WTC11 (cell line): ENCODE data around the gene OASL. TPM values are rescaled to one million over a fixed set of nuclear protein-coding genes. Genes with fewer than 3 reads are reported as not detected.

ENCODE experiments used
- ATAC-seq: fragments of 200-7000 bp; cut with Tn5 transposase; 2 replicates; pipeline ENCODE4 v1.10.0; 2021; ENCODE audit warnings: mild to moderate bottlenecking, moderate library complexity
- CTCF ChIA-PET: fragments of 300-600 bp; sonication (Branson Sonifier 250); formaldehyde crosslinking; loops from one replicate; lab custom pipeline; 2021; ENCODE audit warnings: antibody characterized with exemption; lab: Charles Lee
- POLR2A ChIA-PET: fragments of 350-600 bp; sonication (Branson Sonifier 250); formaldehyde crosslinking; loops from one replicate; lab custom pipeline; 2021; ENCODE audit warnings: antibody characterized with exemption; lab: Charles Lee
- DNase-seq: peaks from one replicate; pipeline ENCODE4 v3.0.0; 2021; ENCODE audit warnings: low spot score
- H3K27ac Mint-ChIP-seq: 2 replicates; pipeline ENCODE4 v1.8.0; 2021; ENCODE audit warnings: mixed read lengths
- H3K27me3 Mint-ChIP-seq: 2 replicates; pipeline ENCODE4 v1.8.0; 2021; ENCODE audit warnings: low read depth, mild to moderate bottlenecking, moderate library complexity, mixed read lengths
- H3K36me3 Mint-ChIP-seq: 2 replicates; pipeline ENCODE4 v1.8.0; 2021; ENCODE audit warnings: mixed read lengths
- H3K4me1 Mint-ChIP-seq: 2 replicates; pipeline ENCODE4 v1.8.0; 2022; ENCODE audit warnings: mixed read lengths
- H3K4me3 Mint-ChIP-seq: 2 replicates; pipeline ENCODE4 v1.8.0; 2021; ENCODE audit warnings: mild to moderate bottlenecking, moderate library complexity, mixed read lengths
- H3K9me3 Mint-ChIP-seq: 2 replicates; pipeline ENCODE4 v1.8.0; 2021; ENCODE audit warnings: mixed read lengths
- ATF2 ChIP-seq: sonication (generic); formaldehyde crosslinking; IDR thresholded peaks from 2 replicates; pipeline ENCODE4 v1.8.1; 2022; ENCODE audit warnings: low read depth, missing genetic modification reagents, borderline replicate concordance
- ATF6 ChIP-seq: sonication (generic); formaldehyde crosslinking; IDR thresholded peaks from 2 replicates; pipeline ENCODE4 v1.8.1; 2023; ENCODE audit warnings: mild to moderate bottlenecking, missing genetic modification reagents
- E2F5 ChIP-seq: sonication (generic); formaldehyde crosslinking; IDR thresholded peaks from 2 replicates; pipeline ENCODE4 v1.8.1; 2022; ENCODE audit warnings: mild to moderate bottlenecking, moderate library complexity, missing genetic modification reagents
- FOXP1 ChIP-seq: sonication (generic); formaldehyde crosslinking; IDR thresholded peaks from 2 replicates; pipeline ENCODE4 v1.8.0; 2022; ENCODE audit warnings: missing genetic modification reagents, mild to moderate bottlenecking, moderate library complexity, borderline replicate concordance
- HMGXB4 ChIP-seq: sonication (generic); formaldehyde crosslinking; IDR thresholded peaks from 2 replicates; pipeline ENCODE4 v1.8.1; 2023; ENCODE audit warnings: mild to moderate bottlenecking, moderate library complexity, missing genetic modification reagents
- IRF2 ChIP-seq: sonication (generic); formaldehyde crosslinking; IDR thresholded peaks from 2 replicates; pipeline ENCODE4 v1.8.0; 2022; ENCODE audit warnings: low read depth, missing genetic modification reagents, borderline replicate concordance
- MYBL2 ChIP-seq: sonication (generic); formaldehyde crosslinking; IDR thresholded peaks from 2 replicates; pipeline ENCODE4 v1.8.1; 2023; ENCODE audit warnings: mild to moderate bottlenecking, moderate library complexity, missing genetic modification reagents
- NR3C1 ChIP-seq: sonication (generic); formaldehyde crosslinking; conservative IDR thresholded peaks from 2 replicates; pipeline ENCODE4 v1.8.1; 2023; ENCODE audit warnings: low read depth, mild to moderate bottlenecking, missing genetic modification reagents
- TEAD4 ChIP-seq: sonication (generic); formaldehyde crosslinking; IDR thresholded peaks from 2 replicates; pipeline ENCODE4 v1.8.0; 2022; ENCODE audit warnings: mild to moderate bottlenecking, missing genetic modification reagents
- USF2 ChIP-seq: sonication (generic); formaldehyde crosslinking; IDR thresholded peaks from 2 replicates; pipeline ENCODE4 v1.8.1; 2023; ENCODE audit warnings: mild to moderate bottlenecking, missing genetic modification reagents, moderate library complexity
- ZNF281 ChIP-seq: sonication (generic); formaldehyde crosslinking; IDR thresholded peaks from 2 replicates; pipeline ENCODE4 v1.8.0; 2023; ENCODE audit warnings: mild to moderate bottlenecking, missing genetic modification reagents
- ZNF317 ChIP-seq: sonication (generic); formaldehyde crosslinking; IDR thresholded peaks from 2 replicates; pipeline ENCODE4 v1.8.1; 2023; ENCODE audit warnings: low read depth, mild to moderate bottlenecking, moderate library complexity, missing genetic modification reagents, borderline replicate concordance
- ZNF423 ChIP-seq: fragments of 250-450 bp; sonication (Bioruptor Pico); IDR thresholded peaks from 2 replicates; pipeline ENCODE4 v2.1.2; 2022; ENCODE audit warnings: mild to moderate bottlenecking, moderate library complexity
- ZNF532 ChIP-seq: fragments of 250-450 bp; sonication (Bioruptor Pico); IDR thresholded peaks from 2 replicates; pipeline ENCODE4 v1.9.0; 2021; ENCODE audit warnings: mild to moderate bottlenecking, borderline replicate concordance
- total RNA-seq: library from RNA; stranded (reverse); gene quantifications from 3 replicates; pipeline ENCODE4 v1.2.3, GENCODE V29; 2021
- TF ChIP-seq, protein P1 (sequence below): sonication (generic); formaldehyde crosslinking; IDR thresholded peaks from 2 replicates; pipeline ENCODE4 v1.8.1; 2022; ENCODE audit warnings: missing genetic modification reagents, borderline replicate concordance
- TF ChIP-seq, protein P2 (sequence below): sonication (generic); formaldehyde crosslinking; IDR thresholded peaks from 2 replicates; pipeline ENCODE4 v1.8.0; 2022; ENCODE audit warnings: missing genetic modification reagents

Gene OASL
- total RNA-seq, 1 experiment from 2014 or later = 0.28 TPM

DNA sequence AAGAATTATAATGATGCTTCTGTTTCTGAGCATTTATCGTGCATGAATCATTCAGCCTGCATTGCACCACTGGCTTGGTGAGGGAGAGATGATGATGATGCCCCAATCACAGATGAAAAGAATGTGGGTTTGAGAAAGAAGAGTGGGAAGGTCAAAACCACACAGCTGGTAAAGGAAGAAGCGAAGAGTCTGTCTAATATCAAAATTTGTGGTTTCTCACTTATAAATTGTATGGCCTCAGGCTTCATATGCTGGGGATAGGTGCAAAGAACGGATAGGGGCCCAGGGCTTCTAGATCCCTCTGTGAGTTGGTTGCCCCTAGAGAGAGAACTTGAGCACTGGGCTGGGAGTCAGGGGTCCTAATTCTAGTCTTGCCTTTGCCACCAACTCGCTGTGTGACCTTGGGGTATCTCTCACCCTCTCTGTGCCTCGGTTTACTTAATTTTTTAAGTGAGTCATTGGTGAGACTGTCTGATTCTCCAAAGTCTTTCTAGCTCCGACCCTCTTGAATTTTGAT lies 2.2 kb downstream of the OASL start:
- Mint-ChIP-seq H3K9me3 (no peaks in the 10 kb centered on the region), H3K4me1 (peaks cover 6% of the 10 kb centered on the region), H3K36me3 (no peaks in the 10 kb centered on the region), H3K27ac (no peak overlapping the region), H3K4me3 (no peak overlapping the region), H3K27me3 (no peaks in the 10 kb centered on the region)
- ChIA-PET POLR2A (no interaction called here), CTCF (interaction anchor here (1.0 kb wide), 1 partner anchor 23 kb away, joined by 3 read pairs; no protein-coding TSS in a partner anchor)
- DNase-seq (no peak), ATAC-seq (no peak)
- no peak for TF ChIP-seq HMGXB4
- no peak for TF ChIP-seq USF2 (CRISPR knock-in tag)
- no peak for TF ChIP-seq ZNF281 (CRISPR knock-in tag)
- no peak for TF ChIP-seq IRF2 (CRISPR knock-in tag)
- no peak for TF ChIP-seq ATF6 (CRISPR knock-in tag)
- no peak for TF ChIP-seq E2F5 (CRISPR knock-in tag)
- no peak for TF ChIP-seq ZNF532 (CRISPR knock-in tag)
- TF ChIP-seq NR3C1 (CRISPR knock-in tag) = no peak
- TF ChIP-seq, protein P1, sequence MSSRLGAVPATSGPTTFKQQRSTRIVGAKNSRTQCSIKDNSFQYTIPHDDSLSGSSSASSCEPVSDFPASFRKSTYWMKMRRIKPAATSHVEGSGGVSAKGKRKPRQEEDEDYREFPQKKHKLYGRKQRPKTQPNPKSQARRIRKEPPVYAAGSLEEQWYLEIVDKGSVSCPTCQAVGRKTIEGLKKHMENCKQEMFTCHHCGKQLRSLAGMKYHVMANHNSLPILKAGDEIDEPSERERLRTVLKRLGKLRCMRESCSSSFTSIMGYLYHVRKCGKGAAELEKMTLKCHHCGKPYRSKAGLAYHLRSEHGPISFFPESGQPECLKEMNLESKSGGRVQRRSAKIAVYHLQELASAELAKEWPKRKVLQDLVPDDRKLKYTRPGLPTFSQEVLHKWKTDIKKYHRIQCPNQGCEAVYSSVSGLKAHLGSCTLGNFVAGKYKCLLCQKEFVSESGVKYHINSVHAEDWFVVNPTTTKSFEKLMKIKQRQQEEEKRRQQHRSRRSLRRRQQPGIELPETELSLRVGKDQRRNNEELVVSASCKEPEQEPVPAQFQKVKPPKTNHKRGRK (CRISPR knock-in tag) = no peak
- TF ChIP-seq ZNF423 (CRISPR knock-in tag) = no peak
- TF ChIP-seq ATF2 (CRISPR knock-in tag) = no peak
- TF ChIP-seq, protein P2, sequence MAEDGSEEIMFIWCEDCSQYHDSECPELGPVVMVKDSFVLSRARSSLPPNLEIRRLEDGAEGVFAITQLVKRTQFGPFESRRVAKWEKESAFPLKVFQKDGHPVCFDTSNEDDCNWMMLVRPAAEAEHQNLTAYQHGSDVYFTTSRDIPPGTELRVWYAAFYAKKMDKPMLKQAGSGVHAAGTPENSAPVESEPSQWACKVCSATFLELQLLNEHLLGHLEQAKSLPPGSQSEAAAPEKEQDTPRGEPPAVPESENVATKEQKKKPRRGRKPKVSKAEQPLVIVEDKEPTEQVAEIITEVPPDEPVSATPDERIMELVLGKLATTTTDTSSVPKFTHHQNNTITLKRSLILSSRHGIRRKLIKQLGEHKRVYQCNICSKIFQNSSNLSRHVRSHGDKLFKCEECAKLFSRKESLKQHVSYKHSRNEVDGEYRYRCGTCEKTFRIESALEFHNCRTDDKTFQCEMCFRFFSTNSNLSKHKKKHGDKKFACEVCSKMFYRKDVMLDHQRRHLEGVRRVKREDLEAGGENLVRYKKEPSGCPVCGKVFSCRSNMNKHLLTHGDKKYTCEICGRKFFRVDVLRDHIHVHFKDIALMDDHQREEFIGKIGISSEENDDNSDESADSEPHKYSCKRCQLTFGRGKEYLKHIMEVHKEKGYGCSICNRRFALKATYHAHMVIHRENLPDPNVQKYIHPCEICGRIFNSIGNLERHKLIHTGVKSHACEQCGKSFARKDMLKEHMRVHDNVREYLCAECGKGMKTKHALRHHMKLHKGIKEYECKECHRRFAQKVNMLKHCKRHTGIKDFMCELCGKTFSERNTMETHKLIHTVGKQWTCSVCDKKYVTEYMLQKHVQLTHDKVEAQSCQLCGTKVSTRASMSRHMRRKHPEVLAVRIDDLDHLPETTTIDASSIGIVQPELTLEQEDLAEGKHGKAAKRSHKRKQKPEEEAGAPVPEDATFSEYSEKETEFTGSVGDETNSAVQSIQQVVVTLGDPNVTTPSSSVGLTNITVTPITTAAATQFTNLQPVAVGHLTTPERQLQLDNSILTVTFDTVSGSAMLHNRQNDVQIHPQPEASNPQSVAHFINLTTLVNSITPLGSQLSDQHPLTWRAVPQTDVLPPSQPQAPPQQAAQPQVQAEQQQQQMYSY (CRISPR knock-in tag) = no peak
- TF ChIP-seq TEAD4 (CRISPR knock-in tag) = no peak
- no peak for TF ChIP-seq ZNF317 (CRISPR knock-in tag)
- no peak for TF ChIP-seq MYBL2 (CRISPR knock-in tag)
- no peak for TF ChIP-seq FOXP1 (CRISPR knock-in tag)
